ENCODE data around the gene LAYN. TPM values are rescaled to one million over a fixed set of nuclear protein-coding genes. Genes with fewer than 3 reads are reported as not detected.
A peak's percentile ranks its signal among the peaks of the same experiment; 100 is the strongest.

LAYN gene
- total RNA-seq, 1 experiment from 2014 or later, result 9.6 TPM

DNA sequence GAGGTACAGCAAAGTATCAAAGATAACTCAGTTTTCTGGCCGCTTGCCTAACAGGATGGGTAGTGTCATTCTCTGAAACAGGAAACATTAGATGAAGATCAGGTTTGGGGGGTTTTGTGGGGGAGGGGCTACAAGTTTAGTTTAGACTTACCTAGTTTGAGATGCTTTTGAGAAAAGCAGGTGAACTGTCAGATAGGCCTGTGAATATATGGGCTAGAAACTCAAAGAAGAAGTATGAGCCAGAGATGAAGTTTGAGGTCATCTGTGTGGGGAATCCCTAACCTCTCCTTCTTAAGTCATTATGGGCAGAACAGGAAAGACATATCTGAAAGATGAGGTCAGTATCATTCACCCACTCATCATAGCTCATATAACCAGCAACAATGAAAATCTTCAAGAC lies 14.0 kb upstream of the LAYN start:
- BruUV-seq (replicated peaks), result no TSS peak
- Histone ChIP-seq H3K27me3 (replicated peaks; ENCODE audit: insufficient read depth, low read depth, low read length, poor library complexity) (no peaks in the 10 kb centered on the region), H3K9me3 (ENCODE audit: low read depth, low read length, poor library complexity, severe bottlenecking) (no peaks in the 10 kb centered on the region), H3K36me3 (ENCODE audit: insufficient read depth, low read length, poor library complexity, severe bottlenecking) (no peaks in the 10 kb centered on the region), H3K27ac (ENCODE audit: low read depth, low read length, poor library complexity, severe bottlenecking) (no peak overlapping the region), H3K4me3 (ENCODE audit: low read depth, low read length, poor library complexity, severe bottlenecking) (no peak overlapping the region), H3K4me1 (ENCODE audit: insufficient read depth, low read length, poor library complexity, severe bottlenecking) (no peaks in the 10 kb centered on the region)
- ChIA-PET POLR2A (ENCODE audit: low non-redundant PET) (no interaction called here), CTCF (no interaction called here)
- intact Hi-C loops (cut with micrococcal nuclease; ENCODE audit: unreplicated experiment), result no loop called here
- no peak for TF ChIP-seq EZH2 (IDR thresholded peaks at IDR 0.05; ENCODE audit: borderline replicate concordance, low read depth, low read length, poor library complexity, severe bottlenecking)
- TF ChIP-seq, protein P1, sequence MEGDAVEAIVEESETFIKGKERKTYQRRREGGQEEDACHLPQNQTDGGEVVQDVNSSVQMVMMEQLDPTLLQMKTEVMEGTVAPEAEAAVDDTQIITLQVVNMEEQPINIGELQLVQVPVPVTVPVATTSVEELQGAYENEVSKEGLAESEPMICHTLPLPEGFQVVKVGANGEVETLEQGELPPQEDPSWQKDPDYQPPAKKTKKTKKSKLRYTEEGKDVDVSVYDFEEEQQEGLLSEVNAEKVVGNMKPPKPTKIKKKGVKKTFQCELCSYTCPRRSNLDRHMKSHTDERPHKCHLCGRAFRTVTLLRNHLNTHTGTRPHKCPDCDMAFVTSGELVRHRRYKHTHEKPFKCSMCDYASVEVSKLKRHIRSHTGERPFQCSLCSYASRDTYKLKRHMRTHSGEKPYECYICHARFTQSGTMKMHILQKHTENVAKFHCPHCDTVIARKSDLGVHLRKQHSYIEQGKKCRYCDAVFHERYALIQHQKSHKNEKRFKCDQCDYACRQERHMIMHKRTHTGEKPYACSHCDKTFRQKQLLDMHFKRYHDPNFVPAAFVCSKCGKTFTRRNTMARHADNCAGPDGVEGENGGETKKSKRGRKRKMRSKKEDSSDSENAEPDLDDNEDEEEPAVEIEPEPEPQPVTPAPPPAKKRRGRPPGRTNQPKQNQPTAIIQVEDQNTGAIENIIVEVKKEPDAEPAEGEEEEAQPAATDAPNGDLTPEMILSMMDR (conservative IDR thresholded peaks at IDR 0.05; ENCODE audit: low read depth, low read length), result no peak
- DNase-seq (ENCODE audit: low spot score), result peak; percentile 27

DNA sequence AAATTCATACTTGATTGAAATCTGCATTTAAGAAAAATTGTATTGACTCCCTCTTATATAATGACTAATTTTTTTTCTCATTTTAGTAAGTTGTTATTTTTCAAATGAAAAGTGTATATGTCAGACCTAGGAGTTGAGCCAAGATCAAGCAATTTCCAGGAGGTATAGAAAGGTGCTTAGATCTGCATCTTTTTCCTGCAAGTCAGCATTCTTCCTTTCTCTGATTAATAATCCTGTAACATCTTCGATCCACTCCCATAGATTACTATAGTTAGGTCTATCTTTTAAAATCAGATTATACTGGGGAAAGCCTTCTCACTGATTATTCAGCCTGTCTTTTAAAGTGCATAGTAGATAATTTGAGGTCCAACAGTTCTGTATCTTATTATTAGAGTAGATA lies 13.2 kb upstream of the LAYN start:
- H3K4me1 ChIP-seq (ENCODE audit: insufficient read depth, low read length, poor library complexity, severe bottlenecking), result no peaks in the 10 kb centered on the region
- no peak for DNase-seq (ENCODE audit: low spot score)
- no peaks in the 10 kb centered on the region for H3K9me3 ChIP-seq (ENCODE audit: low read depth, low read length, poor library complexity, severe bottlenecking)
- H3K36me3 ChIP-seq (ENCODE audit: insufficient read depth, low read length, poor library complexity, severe bottlenecking), result no peaks in the 10 kb centered on the region
- intact Hi-C loops (cut with micrococcal nuclease; ENCODE audit: unreplicated experiment), result no loop called here
- no peak overlapping the region for H3K4me3 ChIP-seq (ENCODE audit: low read depth, low read length, poor library complexity, severe bottlenecking)
- TF ChIP-seq EZH2 (IDR thresholded peaks at IDR 0.05; ENCODE audit: borderline replicate concordance, low read depth, low read length, poor library complexity, severe bottlenecking), result no peak
- TF ChIP-seq, protein P1 (conservative IDR thresholded peaks at IDR 0.05; ENCODE audit: low read depth, low read length), result no peak
- POLR2A ChIA-PET (ENCODE audit: low non-redundant PET), result no interaction called here
- no TSS peak for BruUV-seq (replicated peaks)
- no peak overlapping the region for H3K27ac ChIP-seq (ENCODE audit: low read depth, low read length, poor library complexity, severe bottlenecking)
- CTCF ChIA-PET, result no interaction called here
- H3K27me3 ChIP-seq (replicated peaks; ENCODE audit: insufficient read depth, low read depth, low read length, poor library complexity), result no peaks in the 10 kb centered on the region

DNA sequence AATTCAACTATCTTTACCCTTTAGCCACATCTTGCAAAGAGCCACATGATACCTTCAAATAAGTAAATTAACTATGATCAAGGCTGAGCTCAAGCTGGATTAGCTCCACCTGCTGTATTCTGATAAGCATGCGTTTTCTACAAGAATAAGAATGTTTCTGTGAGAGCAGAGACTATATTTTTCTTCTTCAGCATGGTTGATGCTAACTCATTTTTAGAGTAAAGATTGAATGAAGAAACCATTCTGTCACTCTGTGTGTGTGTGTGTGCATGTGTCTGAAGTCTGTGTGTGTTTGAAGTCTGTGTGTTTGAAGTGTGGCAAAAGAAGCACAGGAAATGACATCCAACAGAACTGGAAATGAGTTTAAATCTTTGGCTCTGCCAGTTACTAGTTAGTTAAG lies 12.0 kb upstream of the LAYN start:
- Histone ChIP-seq H3K27ac (ENCODE audit: low read depth, low read length, poor library complexity, severe bottlenecking) (no peak overlapping the region), H3K4me3 (ENCODE audit: low read depth, low read length, poor library complexity, severe bottlenecking) (no peak overlapping the region), H3K9me3 (ENCODE audit: low read depth, low read length, poor library complexity, severe bottlenecking) (no peaks in the 10 kb centered on the region), H3K36me3 (ENCODE audit: insufficient read depth, low read length, poor library complexity, severe bottlenecking) (no peaks in the 10 kb centered on the region), H3K4me1 (ENCODE audit: insufficient read depth, low read length, poor library complexity, severe bottlenecking) (no peaks in the 10 kb centered on the region), H3K27me3 (replicated peaks; ENCODE audit: insufficient read depth, low read depth, low read length, poor library complexity) (no peaks in the 10 kb centered on the region)
- peak; percentile 40 for DNase-seq (ENCODE audit: low spot score)
- intact Hi-C loops (cut with micrococcal nuclease; ENCODE audit: unreplicated experiment), result loop anchor here (2.0 kb wide), 1 partner anchor 74 kb away; no protein-coding TSS in a partner anchor
- CTCF ChIA-PET, result interaction anchor here (1.0 kb wide), 1 partner anchor 74 kb away, joined by 5 read pairs; no protein-coding TSS in a partner anchor
- TF ChIP-seq, protein P1 (conservative IDR thresholded peaks at IDR 0.05; ENCODE audit: low read depth, low read length), result peak; percentile 42; the same call in 1 of the 2 replicates
- no peak for TF ChIP-seq EZH2 (IDR thresholded peaks at IDR 0.05; ENCODE audit: borderline replicate concordance, low read depth, low read length, poor library complexity, severe bottlenecking)
- POLR2A ChIA-PET (ENCODE audit: low non-redundant PET), result no interaction called here
- BruUV-seq (replicated peaks), result no TSS peak

All from A673 (cell line).